ENCODE results near the gene KRTCAP2.

- TF ChIP-seq CTCF (IDR thresholded peaks at IDR 0.05) (peak; percentile 72 to 93 (median 87)), POLR2A (IDR thresholded peaks at IDR 0.05) (no peak)
Measured at GRCh38 chr1:155167166-155168104, 5.7 kb downstream of the KRTCAP2 start.

Data from thyroid gland (tissue), 4 donors.